ENCODE results near the gene TOMM70. TPM values are rescaled to one million over a fixed set of nuclear protein-coding genes. Genes with fewer than 3 reads are reported as not detected.

The TOMM70 gene
- total and polyA plus RNA-seq, 4 donors = 54.8 to 90.9 (median 62.2) TPM

- DNase-seq (ENCODE audit: low read depth in 4 of 6, low spot score in 6 of 6) = peak in 4 of 6 donors; percentile 12 to 81 (median 48)
- no peaks in the 10 kb centered on the region for H3K9me3 ChIP-seq (ENCODE audit: control insufficient read depth, insufficient read depth, low read length)
- WGBS (ENCODE audit: insufficient coverage) = 68% methylated on average over 5 of the region's 8 CpGs
- H3K27ac ChIP-seq (ENCODE audit: low read depth, low read length) = no peak overlapping the region
- H3K27me3 ChIP-seq (ENCODE audit: control insufficient read depth, insufficient read depth, low read length) = no peaks in the 10 kb centered on the region
- no peak overlapping the region for H3K4me3 ChIP-seq (ENCODE audit: low read depth, low read length)
- peaks cover 10% of the 10 kb centered on the region for H3K36me3 ChIP-seq (ENCODE audit: control insufficient read depth, insufficient read depth, low read length)
- H3K4me1 ChIP-seq (ENCODE audit: control insufficient read depth, insufficient read depth, low read length) = no peaks in the 10 kb centered on the region
Measured at GRCh38 chr3:100316641-100317069, 84.2 kb downstream of the TOMM70 start.

Other genes starting within 250 kb of the TOMM70 start
- gene TBC1D23, start 140.1 kb downstream of the TOMM70 start, total RNA-seq = 10 to 100 TPM; 59.3 to 82.1 TPM
- 10 to 100 TPM; 33.8 to 35.4 TPM for gene TBC1D23, start 140.1 kb downstream of the TOMM70 start, polyA plus RNA-seq (ENCODE audit: insufficient read length in 2 of 2)
- gene NIT2, start 66.3 kb downstream of the TOMM70 start, total RNA-seq = 10 to 100 TPM; 22.4 to 47.3 TPM
- gene NIT2, start 66.3 kb downstream of the TOMM70 start, polyA plus RNA-seq (ENCODE audit: insufficient read length in 2 of 2) = 10 to 100 TPM; 46.8 to 48.0 TPM
- gene LNP1, start 450 bp upstream of the TOMM70 start, total RNA-seq = 10 to 100 TPM in 1 of 2 donors, 1 to 10 TPM in 1; 8.3 to 10.7 TPM
- gene LNP1, start 450 bp upstream of the TOMM70 start, polyA plus RNA-seq (ENCODE audit: insufficient read length in 2 of 2) = 10 to 100 TPM; 13.0 to 13.6 TPM
- gene TMEM45A, start 91.5 kb upstream of the TOMM70 start, total RNA-seq = 10 to 100 TPM; 22.5 to 31.3 TPM
- gene TMEM45A, start 91.5 kb upstream of the TOMM70 start, polyA plus RNA-seq (ENCODE audit: insufficient read length in 2 of 2) = 10 to 100 TPM; 16.7 to 20.4 TPM
- gene ADGRG7, start 208.5 kb upstream of the TOMM70 start, total RNA-seq = not detected
- gene ADGRG7, start 208.5 kb upstream of the TOMM70 start, polyA plus RNA-seq (ENCODE audit: insufficient read length in 2 of 2) = not detected

Measured in spinal cord (tissue), 10 donors.